Transverse colon (tissue), 4 donors: ENCODE measurements around the gene ZNF714.

ENCODE experiments used
- EP300 ChIP-seq: sonication (generic); formaldehyde crosslinking; IDR thresholded peaks from one replicate; pipeline ENCODE4 v1.6.1; 2017; ENCODE audit warnings: antibody characterized with exemption, low read depth
- POLR2A ChIP-seq: fragments of 450-650 bp; IDR thresholded peaks from one replicate; pipeline ENCODE4 v1.6.1; 2016; ENCODE audit warnings: antibody characterized with exemption, mild to moderate bottlenecking, moderate library complexity
- POLR2AphosphoS5 ChIP-seq, 3 donors: sonication (generic); formaldehyde crosslinking; IDR thresholded peaks; one replicate each; pipeline ENCODE4 v1.6.1; 2016; ENCODE audit warnings: antibody characterized with exemption in 3 of 3
- TF ChIP-seq, protein P1 (sequence below), 5 experiments: fragments of 200-600 bp in 3 of 5; fragments of 450-650 bp in 2 of 5; sonication (generic) in 3 of 5; IDR thresholded peaks; 1 replicate in 2 of 5; 2 replicates in 3 of 5; pipeline ENCODE4 v1.5.1; 2016 to 2017; ENCODE audit warnings: antibody characterized with exemption in 5 of 5, inconsistent platforms in 3 of 5, mild to moderate bottlenecking in 2 of 5, moderate library complexity in 1 of 5

DNA sequence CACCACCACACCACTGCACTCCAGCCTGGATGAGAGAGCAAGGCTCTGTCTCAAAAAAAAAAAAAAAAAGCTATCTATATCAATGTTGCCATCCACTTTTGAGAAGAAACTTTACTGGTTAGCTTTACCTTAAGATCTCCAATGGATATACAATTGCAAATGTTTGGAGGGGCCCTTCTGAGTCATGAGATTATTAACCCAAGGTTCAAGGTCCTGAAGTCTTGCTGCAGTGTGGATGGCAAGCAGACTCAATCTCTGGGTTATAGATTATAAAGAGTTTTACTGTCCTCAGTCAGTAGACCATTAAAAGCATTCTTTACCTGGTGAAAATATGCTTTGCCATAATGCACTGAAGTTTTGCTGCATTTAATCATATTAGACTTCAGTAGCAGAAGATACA lies 56.1 kb downstream of the ZNF714 start:
- no peak for TF ChIP-seq POLR2AphosphoS5 (IDR thresholded peaks at IDR 0.05)
- no peak for TF ChIP-seq POLR2A
- TF ChIP-seq EP300, result no peak
- TF ChIP-seq, protein P1, sequence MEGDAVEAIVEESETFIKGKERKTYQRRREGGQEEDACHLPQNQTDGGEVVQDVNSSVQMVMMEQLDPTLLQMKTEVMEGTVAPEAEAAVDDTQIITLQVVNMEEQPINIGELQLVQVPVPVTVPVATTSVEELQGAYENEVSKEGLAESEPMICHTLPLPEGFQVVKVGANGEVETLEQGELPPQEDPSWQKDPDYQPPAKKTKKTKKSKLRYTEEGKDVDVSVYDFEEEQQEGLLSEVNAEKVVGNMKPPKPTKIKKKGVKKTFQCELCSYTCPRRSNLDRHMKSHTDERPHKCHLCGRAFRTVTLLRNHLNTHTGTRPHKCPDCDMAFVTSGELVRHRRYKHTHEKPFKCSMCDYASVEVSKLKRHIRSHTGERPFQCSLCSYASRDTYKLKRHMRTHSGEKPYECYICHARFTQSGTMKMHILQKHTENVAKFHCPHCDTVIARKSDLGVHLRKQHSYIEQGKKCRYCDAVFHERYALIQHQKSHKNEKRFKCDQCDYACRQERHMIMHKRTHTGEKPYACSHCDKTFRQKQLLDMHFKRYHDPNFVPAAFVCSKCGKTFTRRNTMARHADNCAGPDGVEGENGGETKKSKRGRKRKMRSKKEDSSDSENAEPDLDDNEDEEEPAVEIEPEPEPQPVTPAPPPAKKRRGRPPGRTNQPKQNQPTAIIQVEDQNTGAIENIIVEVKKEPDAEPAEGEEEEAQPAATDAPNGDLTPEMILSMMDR (IDR thresholded peaks at IDR 0.05), result no peak
